ENCODE data around the gene INAFM1.
A peak's percentile ranks its signal among the peaks of the same experiment; 100 is the strongest.
"Not testable (repeated sequence)": the region's sequence is repeated elsewhere in the genome, so short reads cannot be mapped to it uniquely, and the experiment has no call there.

Gene INAFM1

GRCh38 chr19:47271949-47272348 lies 2.7 kb upstream of the INAFM1 start:
- no peak for DNase-seq

GRCh38 chr19:47272448-47273312 lies 2.0 kb upstream of the INAFM1 start:
- DNase-seq: no peak

GRCh38 chr19:47273313-47274070 lies 1.2 kb upstream of the INAFM1 start:
- DNase-seq: peak; percentile 96

GRCh38 chr19:47274891-47275761 lies 441 bp downstream of the INAFM1 start:
- DNase-seq: no peak

GRCh38 chr19:47275791-47276461 lies 1.2 kb downstream of the INAFM1 start:
- no peak for DNase-seq

GRCh38 chr19:47276513-47276912 lies 1.8 kb downstream of the INAFM1 start:
- DNase-seq: not testable (repeated sequence)

- DNase-seq: peak; percentile 86
Observed at GRCh38 chr19:47280183-47280797, 5.6 kb downstream of the INAFM1 start.

GRCh38 chr19:47283405-47284059 lies 8.8 kb downstream of the INAFM1 start:
- DNase-seq: no peak

- no peak for DNase-seq
Observed at GRCh38 chr19:47284324-47284899, 9.7 kb downstream of the INAFM1 start.

GRCh38 chr19:47296036-47296435 lies 21.4 kb downstream of the INAFM1 start:
- DNase-seq: peak; percentile 86

- DNase-seq: not testable (repeated sequence)
Observed at GRCh38 chr19:47300867-47301266, 26.2 kb downstream of the INAFM1 start.

GRCh38 chr19:47302249-47302648 lies 27.6 kb downstream of the INAFM1 start:
- no peak for DNase-seq

GRCh38 chr19:47303966-47304365 lies 29.3 kb downstream of the INAFM1 start:
- no peak for DNase-seq

- peak; percentile 88 for DNase-seq
Observed at GRCh38 chr19:47305309-47305751, 30.6 kb downstream of the INAFM1 start.

- no peak for DNase-seq
Observed at GRCh38 chr19:47306303-47306702, 31.6 kb downstream of the INAFM1 start.

GRCh38 chr19:47309038-47309437 lies 34.4 kb downstream of the INAFM1 start:
- no peak for DNase-seq

GRCh38 chr19:47309608-47310007 lies 34.9 kb downstream of the INAFM1 start, which contains the start of gene C5AR1:
C5AR1 (plus strand) TSS chr19:47309861; CDS start chr19:47309896, 35 bp downstream.
- no peak for DNase-seq

- no peak for DNase-seq
Observed at GRCh38 chr19:47310323-47310722, 35.6 kb downstream of the INAFM1 start.

GRCh38 chr19:47310819-47311218 lies 36.1 kb downstream of the INAFM1 start:
- no peak for DNase-seq

GRCh38 chr19:47312366-47313006 lies 37.8 kb downstream of the INAFM1 start:
- DNase-seq: no peak
